ENCODE data around the gene CEP57L1. TPM values are rescaled to one million over a fixed set of nuclear protein-coding genes. Genes with fewer than 3 reads are reported as not detected.

The CEP57L1 gene
- polyA plus RNA-seq, 1 donor from 2014 or later: 19.7 TPM

GRCh38 chr6:109153752-109154151, 58.4 kb downstream of the CEP57L1 start:
- Histone ChIP-seq H3K27ac (ENCODE audit: low read length) (no peak overlapping the region), H3K9ac (ENCODE audit: low read length) (no peak overlapping the region), H3K27me3 (ENCODE audit: insufficient read depth, low read depth, low read length) (no peaks in the 10 kb centered on the region), H3K9me3 (ENCODE audit: low read length) (no peaks in the 10 kb centered on the region), H3K36me3 (ENCODE audit: insufficient read depth, low read length) (no peaks in the 10 kb centered on the region), H3K9me2 (ENCODE audit: insufficient read depth, low read length) (no peaks in the 10 kb centered on the region), H3K4me2 (ENCODE audit: low read length) (no peak overlapping the region), H3K79me2 (replicated peaks; ENCODE audit: insufficient read depth, low read length) (no peaks in the 10 kb centered on the region), H3K4me3 (ENCODE audit: low read length) (no peak overlapping the region), H4K20me1 (ENCODE audit: insufficient read depth) (no peaks in the 10 kb centered on the region), H2AFZ (ENCODE audit: low read depth, low read length) (no peak overlapping the region), H3F3A (ENCODE audit: insufficient read depth, low read length, poor library complexity, severe bottlenecking) (no peaks in the 10 kb centered on the region)
- TF ChIP-seq MXI1 (conservative IDR thresholded peaks at IDR 0.05; ENCODE audit: poor library complexity, severe bottlenecking): no peak
- TF ChIP-seq EP300 (conservative IDR thresholded peaks at IDR 0.05; ENCODE audit: poor library complexity, severe bottlenecking): no peak
- no peak for TF ChIP-seq TAF1 (IDR thresholded peaks at IDR 0.05; ENCODE audit: low read depth)
- TF ChIP-seq RAD21 (conservative IDR thresholded peaks at IDR 0.05): no peak
- no peak for TF ChIP-seq SMC3 (conservative IDR thresholded peaks at IDR 0.05; ENCODE audit: poor library complexity)
- no peak for TF ChIP-seq CTCF (IDR thresholded peaks at IDR 0.05; ENCODE audit: poor library complexity, severe bottlenecking)
- TF ChIP-seq REST (IDR thresholded peaks at IDR 0.05; ENCODE audit: borderline replicate concordance): no peak
- no peak for TF ChIP-seq EZH2 (IDR thresholded peaks at IDR 0.05; ENCODE audit: borderline replicate concordance, insufficient read depth, low read length, poor library complexity, severe bottlenecking)
- no peak for TF ChIP-seq POLR2AphosphoS5 (IDR thresholded peaks at IDR 0.05)

DNA sequence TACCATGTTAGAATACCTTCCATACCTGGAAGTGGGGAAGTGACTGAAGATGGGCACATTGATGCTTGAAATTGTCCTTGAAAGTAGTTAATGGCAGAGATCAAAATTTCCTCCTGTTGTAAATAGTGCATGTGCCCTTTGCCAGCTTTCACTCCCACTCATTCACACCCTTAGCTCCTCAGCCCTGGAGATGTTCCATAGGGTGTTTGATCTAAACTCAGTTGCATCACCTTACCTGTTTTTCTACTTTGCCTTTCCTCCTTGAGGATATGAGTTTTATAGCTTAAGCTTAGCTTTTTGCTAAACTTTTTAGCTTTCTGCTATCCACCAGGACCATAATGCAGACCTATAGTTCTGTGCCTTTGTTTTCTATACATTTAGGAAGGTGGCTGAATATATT, 69.0 kb downstream of the CEP57L1 start:
- Histone ChIP-seq H3K9ac (ENCODE audit: low read length) (no peak overlapping the region), H3K27ac (ENCODE audit: low read length) (no peak overlapping the region), H3F3A (ENCODE audit: insufficient read depth, low read length, poor library complexity, severe bottlenecking) (no peaks in the 10 kb centered on the region), H4K20me1 (ENCODE audit: insufficient read depth) (no peaks in the 10 kb centered on the region), H3K4me2 (ENCODE audit: low read length) (no peak overlapping the region), H2AFZ (ENCODE audit: low read depth, low read length) (no peak overlapping the region), H3K9me2 (ENCODE audit: insufficient read depth, low read length) (no peaks in the 10 kb centered on the region), H3K36me3 (ENCODE audit: insufficient read depth, low read length) (peaks cover 9% of the 10 kb centered on the region), H3K27me3 (ENCODE audit: insufficient read depth, low read depth, low read length) (no peaks in the 10 kb centered on the region), H3K4me3 (ENCODE audit: low read length) (no peak overlapping the region), H3K9me3 (ENCODE audit: low read length) (no peaks in the 10 kb centered on the region), H3K79me2 (replicated peaks; ENCODE audit: insufficient read depth, low read length) (no peaks in the 10 kb centered on the region)
- TF ChIP-seq EP300 (conservative IDR thresholded peaks at IDR 0.05; ENCODE audit: poor library complexity, severe bottlenecking): no peak
- no peak for TF ChIP-seq SMC3 (conservative IDR thresholded peaks at IDR 0.05; ENCODE audit: poor library complexity)
- no peak for TF ChIP-seq EZH2 (IDR thresholded peaks at IDR 0.05; ENCODE audit: borderline replicate concordance, insufficient read depth, low read length, poor library complexity, severe bottlenecking)
- TF ChIP-seq REST (IDR thresholded peaks at IDR 0.05; ENCODE audit: borderline replicate concordance): no peak
- TF ChIP-seq RAD21 (conservative IDR thresholded peaks at IDR 0.05): no peak
